ENCODE measurements around the gene UQCRC1.
A peak's percentile ranks its signal among the peaks of the same experiment; 100 is the strongest.
"Not testable (repeated sequence)": the region's sequence is repeated elsewhere in the genome, so short reads cannot be mapped to it uniquely, and the experiment has no call there.

UQCRC1 gene

DNA sequence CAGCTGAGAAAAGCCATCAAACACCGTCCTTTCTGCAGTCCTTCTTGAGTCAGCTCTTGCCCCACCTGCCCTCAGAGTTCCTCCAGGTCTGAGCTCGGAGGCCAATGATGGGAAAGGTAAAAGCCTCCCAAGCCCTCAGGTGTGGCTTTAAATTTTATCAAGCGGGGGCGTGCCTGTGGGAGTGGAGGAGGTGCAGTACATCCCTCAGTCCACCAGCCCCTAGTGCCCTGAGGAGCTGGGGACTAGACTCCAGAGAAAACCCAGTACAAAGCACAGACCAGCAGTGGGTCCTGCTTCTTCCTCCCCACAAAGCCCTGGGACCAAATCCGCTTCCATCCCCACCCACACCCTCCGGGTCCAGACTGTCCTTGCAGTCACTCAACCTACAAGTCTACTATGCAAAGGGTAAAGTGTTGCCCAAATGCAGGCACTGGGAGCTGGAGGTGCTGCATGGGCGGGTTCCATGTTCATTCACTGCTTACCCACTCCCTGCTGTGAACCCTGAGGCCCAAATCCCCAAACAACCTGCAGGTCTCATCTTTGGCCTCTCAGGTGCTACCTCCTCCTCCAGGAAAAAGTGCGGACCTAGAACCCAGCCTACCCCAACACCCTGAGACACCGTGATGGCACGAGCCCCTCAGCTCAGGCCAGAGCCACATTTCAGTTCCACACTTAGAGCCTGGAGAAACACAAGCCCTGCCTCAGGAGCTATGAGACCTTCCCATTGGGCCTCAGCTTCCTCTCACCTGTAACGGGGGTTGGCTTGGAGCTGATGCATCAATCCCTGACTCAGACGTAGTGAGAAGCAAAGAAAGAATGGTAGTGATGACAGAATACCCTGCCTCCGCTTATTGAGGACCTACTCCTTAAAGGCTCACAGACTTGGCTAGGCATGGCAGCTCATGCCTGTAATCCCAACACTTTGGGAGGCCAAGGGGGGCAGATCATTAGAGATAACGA is 55.3 kb downstream of the UQCRC1 start:
- no peak for DNase-seq

DNA sequence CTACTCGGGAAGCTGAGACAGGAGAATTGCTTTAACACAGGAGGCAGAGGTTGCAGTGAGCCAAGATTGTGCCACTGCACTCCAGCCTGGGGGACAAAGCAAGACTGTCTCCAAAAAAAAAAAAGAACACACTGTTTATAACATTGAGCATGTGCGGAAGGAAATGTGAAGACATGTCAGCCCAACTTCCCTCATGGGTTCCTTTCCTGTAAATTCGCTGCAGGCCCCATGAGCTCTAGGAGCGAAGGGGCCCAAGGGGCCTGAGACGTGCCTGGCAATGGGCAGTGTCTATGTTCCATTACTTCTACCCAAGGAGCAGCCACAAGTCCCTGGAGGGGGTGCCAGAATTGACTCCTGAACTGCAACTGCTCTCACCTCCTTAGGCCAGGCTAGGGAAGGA is 56.1 kb downstream of the UQCRC1 start:
- DNase-seq, result no peak

DNA sequence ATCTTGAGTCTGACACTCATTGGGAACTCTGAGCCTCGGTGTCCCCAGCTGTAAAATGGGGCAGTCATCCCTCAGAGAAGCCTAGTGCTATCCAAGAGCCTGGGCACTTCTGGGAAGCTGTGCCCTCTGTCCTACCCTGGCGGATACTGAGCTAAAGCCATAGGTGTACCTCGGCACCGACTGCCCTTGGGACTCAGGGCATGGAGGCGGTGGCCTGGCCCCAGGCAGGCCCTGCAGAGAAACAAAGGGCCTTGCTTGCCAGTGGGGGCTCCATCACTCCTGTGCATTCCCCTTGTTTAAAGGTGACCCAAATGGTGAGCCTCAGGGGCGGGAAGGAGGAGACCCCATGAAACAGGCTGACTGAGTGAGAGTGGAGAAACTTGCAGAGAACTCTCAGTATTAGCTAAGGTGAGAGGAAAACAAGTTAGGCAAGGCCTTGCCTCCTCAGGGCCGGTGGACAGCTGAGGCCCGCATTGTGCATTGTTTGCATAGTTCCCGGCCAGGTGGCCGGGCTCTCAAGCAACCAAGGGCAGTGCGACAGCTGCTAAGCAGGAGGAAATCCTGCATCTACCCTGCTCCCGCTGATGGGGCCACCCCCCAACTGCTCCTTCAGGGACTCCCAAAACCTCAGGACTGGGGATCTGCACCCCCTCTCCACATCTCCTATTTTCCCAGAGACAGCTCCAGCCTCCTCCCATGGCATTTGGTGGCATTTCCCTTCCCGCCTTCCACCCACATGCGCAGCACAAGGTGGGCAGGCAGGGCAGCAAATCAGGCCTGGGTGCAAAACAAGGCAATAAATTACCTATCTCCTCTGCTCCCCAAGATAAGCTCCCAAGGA is 57.1 kb downstream of the UQCRC1 start:
- DNase-seq, result peak; percentile 46

DNA sequence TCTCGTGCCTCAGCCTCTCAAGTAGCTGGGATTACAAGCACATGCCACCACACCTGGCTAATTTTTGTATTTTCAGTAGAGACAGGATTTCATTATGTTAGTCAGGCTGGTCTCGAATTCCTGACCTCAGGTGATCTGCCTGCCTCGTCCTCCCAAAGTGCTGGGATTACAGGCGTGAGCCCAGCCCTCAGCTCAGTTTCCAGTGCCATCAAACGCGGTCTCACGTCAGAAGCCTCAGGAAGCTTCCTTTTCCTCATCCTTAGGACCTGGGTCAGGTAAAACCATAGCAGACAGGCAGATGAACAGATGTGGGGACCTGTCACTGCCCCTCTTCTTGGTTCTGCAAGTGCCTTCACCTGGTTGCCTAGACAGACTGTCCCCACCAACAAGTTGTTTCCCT is 57.8 kb downstream of the UQCRC1 start:
- not testable (repeated sequence) for DNase-seq
